HepG2 (cell line): ENCODE results near the gene EID1. TPM values are rescaled to one million over a fixed set of nuclear protein-coding genes. Genes with fewer than 3 reads are reported as not detected.

ENCODE experiments used
- ATAC-seq: fragments of 200-7000 bp; cut with Tn5 transposase; 3 replicates; pipeline ENCODE4 v1.9.1; 2020; ENCODE audit warnings: mild to moderate bottlenecking, moderate library complexity
- BruUV-seq: library from RNA; stranded (reverse); fragments of 400-500 nt; replicated peaks from 2 replicates; lab custom pipeline; 2021; lab: Mats Ljungman, UMichigan
- CTCF ChIA-PET: fragments of 300-600 bp; formaldehyde crosslinking; extraction: SDS; loops from one replicate; lab custom pipeline; 2021; ENCODE audit warnings: low total read pairs, inconsistent platforms, low intra/inter-chr PET ratio; lab: Yijun Ruan, JAX
- POLR2A ChIA-PET: fragments of 350-600 bp; sonication (Branson Sonifier 250); formaldehyde crosslinking; loops from one replicate; lab custom pipeline; 2020; ENCODE audit warnings: antibody characterized with exemption, inconsistent platforms; lab: Yijun Ruan, JAX
- DNase-seq: peaks from one replicate; pipeline ENCODE4 v3.0.0-alpha.2; 2015; ENCODE audit warnings: low spot score
- FAIRE-seq: peaks from 3 replicates; lab custom pipeline; 2011; peaks lifted over from hg19 to GRCh38; lab: Jason Lieb, UNC
- H2AFZ ChIP-seq: one replicate; pipeline ENCODE4 v1.6.1; 2011; ENCODE audit warnings: low read length, inconsistent platforms
- H3K27ac ChIP-seq: fragments of 300-600 bp; 3 replicates; pipeline ENCODE4 v1.8.0; 2011; ENCODE audit warnings: mixed run types, mild to moderate bottlenecking, mixed read lengths, low read length, inconsistent platforms; ENCODE audit not compliant: insufficient read depth; ENCODE audit errors: extremely low read length
- H3K27me3 ChIP-seq, 2 experiments: fragments of 200-600 bp in 1 of 2; 2 replicates in 1 of 2; 3 replicates in 1 of 2; pipeline versions ENCODE4 v1.6.0 to v1.8.0; 2011; ENCODE audit warnings: low read length in 2 of 2, mild to moderate bottlenecking in 2 of 2, moderate library complexity in 2 of 2, inconsistent platforms in 1 of 2; ENCODE audit not compliant: insufficient read depth in 2 of 2, control insufficient read depth in 1 of 2
- H3K36me3 ChIP-seq, 2 experiments: fragments of 200-600 bp in 1 of 2; replicated peaks in 1 of 2; 2 replicates in 1 of 2; 3 replicates in 1 of 2; pipeline versions ENCODE4 v1.5.1 to v1.8.0; 2011; ENCODE audit warnings: low read length in 2 of 2, inconsistent platforms in 1 of 2; ENCODE audit not compliant: insufficient read depth in 2 of 2, control insufficient read depth in 1 of 2
- H3K4me1 ChIP-seq: 2 replicates; pipeline ENCODE4 v1.5.1; 2012; ENCODE audit warnings: low read length, inconsistent platforms; ENCODE audit not compliant: insufficient read depth
- H3K4me2 ChIP-seq: 2 replicates; pipeline ENCODE4 v1.6.0; 2011; ENCODE audit warnings: low read depth, low read length, inconsistent platforms
- H3K4me3 ChIP-seq, 3 experiments: fragments of 200-600 bp in 1 of 3; sonication (generic), shearing (Covaris generic) in 1 of 3; replicated peaks in 1 of 3; 2 replicates each; pipeline ENCODE4 v1.5.1; 2011 to 2016; ENCODE audit warnings: low read length in 3 of 3, inconsistent platforms in 2 of 3, low read depth in 2 of 3, mild to moderate bottlenecking in 2 of 3, control low read depth in 1 of 3, mixed read lengths in 1 of 3; ENCODE audit not compliant: insufficient read depth in 1 of 3
- H3K79me2 ChIP-seq: one replicate; pipeline ENCODE4 v1.6.1; 2011; ENCODE audit warnings: low read length, inconsistent platforms; ENCODE audit not compliant: insufficient read depth
- H3K9ac ChIP-seq: 2 replicates; pipeline ENCODE4 v1.6.0; 2011; ENCODE audit warnings: mild to moderate bottlenecking, low read depth, low read length, inconsistent platforms; ENCODE audit not compliant: insufficient read depth
- H3K9me3 ChIP-seq: 2 replicates; pipeline ENCODE4 v1.5.1; 2012; ENCODE audit warnings: mild to moderate bottlenecking, low read length
- H4K20me1 ChIP-seq: 2 replicates; pipeline ENCODE4 v1.6.0; 2011; ENCODE audit warnings: inconsistent platforms, mild to moderate bottlenecking, low read length, moderate library complexity; ENCODE audit not compliant: insufficient read depth
- AHR ChIP-seq: IDR thresholded peaks from 2 replicates; pipeline ENCODE4 v1.6.1; 2018; ENCODE audit warnings: missing genetic modification reagents, missing compliant biosample characterization
- GATA4 ChIP-seq: sonication (generic); IDR thresholded peaks from 2 replicates; pipeline ENCODE4 v1.6.1; 2016; ENCODE audit warnings: antibody characterized with exemption, low read depth, borderline replicate concordance
- KAT2B ChIP-seq: fragments of 150-350 bp; IDR thresholded peaks from 2 replicates; pipeline ENCODE4 v1.6.1; 2014; ENCODE audit warnings: low read depth, low read length, borderline replicate concordance
- RFX5 ChIP-seq: IDR thresholded peaks from 2 replicates; pipeline ENCODE4 v1.6.1; 2011; ENCODE audit warnings: low read depth, low read length, improper control_type of control experiment
- SMC3 ChIP-seq: IDR thresholded peaks from 2 replicates; pipeline ENCODE4 v1.6.1; 2011; ENCODE audit warnings: low read length, improper control_type of control experiment
- THAP11 ChIP-seq: IDR thresholded peaks from 2 replicates; pipeline ENCODE4 v1.6.1; 2016; ENCODE audit warnings: missing biosample characterization, missing genetic modification reagents
- TRIM24 ChIP-seq: sonication (generic); formaldehyde crosslinking; IDR thresholded peaks from 2 replicates; pipeline ENCODE4 v1.8.0; 2022; ENCODE audit warnings: mild to moderate bottlenecking, missing genetic modification reagents
- ZBTB3 ChIP-seq: sonication (generic); formaldehyde crosslinking; IDR thresholded peaks from 2 replicates; pipeline ENCODE4 v1.4.0; 2020; ENCODE audit warnings: low read depth, mild to moderate bottlenecking, moderate library complexity, missing genetic modification reagents, borderline replicate concordance
- ZNF660 ChIP-seq: sonication (generic); formaldehyde crosslinking; IDR thresholded peaks from 2 replicates; pipeline ENCODE4 v1.5.1; 2020; ENCODE audit warnings: mild to moderate bottlenecking, low read depth, missing genetic modification reagents, borderline replicate concordance
- ZNF879 ChIP-seq: sonication (generic); formaldehyde crosslinking; IDR thresholded peaks from 2 replicates; pipeline ENCODE4 v1.8.1; 2023; ENCODE audit warnings: missing genetic modification reagents
- ZNF883 ChIP-seq: sonication (generic); formaldehyde crosslinking; IDR thresholded peaks from 2 replicates; pipeline ENCODE4 v1.5.1; 2020; ENCODE audit warnings: mild to moderate bottlenecking, missing genetic modification reagents; ENCODE audit errors: not compliant biosample characterization
- WGBS: methylation state at CpG from one replicate; pipeline ENCODE4 v1.1.6; 2017; ENCODE audit warnings: low lambda C conversion rate; 5-methylcytosine and 5-hydroxymethylcytosine counted together
- in situ Hi-C: cut with HindIII; loops from 2 replicates; pipeline ENCODE4 v1.10.0; 2017; ENCODE audit warnings: low pct_unique_long_range_greater_than_20kb; ENCODE audit not compliant: extremely low pct_ligation_motif_present
- intact Hi-C: fragments of 100-400 bp; cut with micrococcal nuclease; formaldehyde crosslinking; loops from one replicate; pipeline ENCODE4 v1.10.0; 2022; ENCODE audit not compliant: unreplicated experiment
- polyA plus RNA-seq, 8 experiments: library from polyadenylated mRNA; depleted of rRNA in 3 of 8; stranded (reverse) in 7 of 8; unstranded in 1 of 8; fragments of >200 nt; fragmentation: Illumina TruSeq in 4 of 8; extraction: Trizol in 4 of 8; gene quantifications; 2 replicates each; pipeline versions ENCODE4 v1.2.1 to v1.2.3, GENCODE V29; 2011 to 2016; ENCODE audit warnings: low read depth in 4 of 8, missing spikeins in 1 of 8, mixed read lengths in 1 of 8; ENCODE audit not compliant: insufficient read depth in 1 of 8
- total RNA-seq, 5 experiments: library from RNA; depleted of rRNA; stranded (reverse); fragments of >200 nt; fragmentation: Illumina TruSeq; extraction: Trizol; gene quantifications; 2 replicates each; pipeline ENCODE4 v1.2.3, GENCODE V29; 2016; ENCODE audit warnings: low read depth in 1 of 5
- TF ChIP-seq, protein P1 (sequence below): sonication (generic); formaldehyde crosslinking; IDR thresholded peaks from 2 replicates; pipeline ENCODE4 v1.4.0; 2020; ENCODE audit warnings: low read depth, missing genetic modification reagents
- TF ChIP-seq, protein P2 (sequence below): sonication (generic); formaldehyde crosslinking; IDR thresholded peaks from 2 replicates; pipeline ENCODE4 v1.5.0; 2020; ENCODE audit warnings: missing genetic modification reagents

Gene EID1
- total and polyA plus RNA-seq, 2 of the 13 experiments (the other 11 are each of a cell fraction or from before 2014, with no cell fraction given): 2.2 to 5.4 TPM

DNA sequence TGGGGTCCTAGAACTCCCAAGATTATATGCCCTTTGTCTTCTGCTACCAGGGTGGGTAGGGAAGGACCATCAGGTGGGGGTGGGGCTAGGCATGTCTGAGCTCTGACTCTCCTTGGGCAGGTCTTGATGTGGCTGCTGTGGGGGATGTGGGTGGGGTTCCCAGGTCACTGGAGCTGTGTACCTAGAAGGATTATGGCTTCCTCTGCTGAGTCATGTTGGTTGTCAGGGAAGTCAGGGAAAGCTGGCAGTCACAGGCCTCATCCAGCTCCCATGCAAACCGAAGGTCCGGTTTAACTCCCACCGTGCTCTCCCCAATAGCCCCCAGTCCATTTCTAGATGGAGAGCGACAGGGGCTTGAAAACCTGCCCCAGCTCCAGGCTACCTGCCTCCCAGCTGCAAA is 35.2 kb downstream of the EID1 start:
- ATAC-seq: no peak
- no peak overlapping the region for H2AFZ ChIP-seq
- intact Hi-C loops (no loop called here), in situ Hi-C loops (no loop called here)
- H3K27ac ChIP-seq: no peak overlapping the region
- H4K20me1 ChIP-seq: no peaks in the 10 kb centered on the region
- POLR2A ChIA-PET: no interaction called here
- no peaks in the 10 kb centered on the region for H3K79me2 ChIP-seq
- CTCF ChIA-PET: no interaction called here
- no peak for FAIRE-seq
- no peaks in the 10 kb centered on the region for H3K27me3 ChIP-seq
- no peaks in the 10 kb centered on the region for H3K4me1 ChIP-seq
- H3K9me3 ChIP-seq: no peaks in the 10 kb centered on the region
- H3K9ac ChIP-seq: no peak overlapping the region
- no peak for TF ChIP-seq KAT2B
- no peak for TF ChIP-seq THAP11 (CRISPR knock-in tag)
- TF ChIP-seq AHR (CRISPR knock-in tag): no peak
- no peak for TF ChIP-seq ZNF660 (CRISPR knock-in tag)
- TF ChIP-seq, protein P1, sequence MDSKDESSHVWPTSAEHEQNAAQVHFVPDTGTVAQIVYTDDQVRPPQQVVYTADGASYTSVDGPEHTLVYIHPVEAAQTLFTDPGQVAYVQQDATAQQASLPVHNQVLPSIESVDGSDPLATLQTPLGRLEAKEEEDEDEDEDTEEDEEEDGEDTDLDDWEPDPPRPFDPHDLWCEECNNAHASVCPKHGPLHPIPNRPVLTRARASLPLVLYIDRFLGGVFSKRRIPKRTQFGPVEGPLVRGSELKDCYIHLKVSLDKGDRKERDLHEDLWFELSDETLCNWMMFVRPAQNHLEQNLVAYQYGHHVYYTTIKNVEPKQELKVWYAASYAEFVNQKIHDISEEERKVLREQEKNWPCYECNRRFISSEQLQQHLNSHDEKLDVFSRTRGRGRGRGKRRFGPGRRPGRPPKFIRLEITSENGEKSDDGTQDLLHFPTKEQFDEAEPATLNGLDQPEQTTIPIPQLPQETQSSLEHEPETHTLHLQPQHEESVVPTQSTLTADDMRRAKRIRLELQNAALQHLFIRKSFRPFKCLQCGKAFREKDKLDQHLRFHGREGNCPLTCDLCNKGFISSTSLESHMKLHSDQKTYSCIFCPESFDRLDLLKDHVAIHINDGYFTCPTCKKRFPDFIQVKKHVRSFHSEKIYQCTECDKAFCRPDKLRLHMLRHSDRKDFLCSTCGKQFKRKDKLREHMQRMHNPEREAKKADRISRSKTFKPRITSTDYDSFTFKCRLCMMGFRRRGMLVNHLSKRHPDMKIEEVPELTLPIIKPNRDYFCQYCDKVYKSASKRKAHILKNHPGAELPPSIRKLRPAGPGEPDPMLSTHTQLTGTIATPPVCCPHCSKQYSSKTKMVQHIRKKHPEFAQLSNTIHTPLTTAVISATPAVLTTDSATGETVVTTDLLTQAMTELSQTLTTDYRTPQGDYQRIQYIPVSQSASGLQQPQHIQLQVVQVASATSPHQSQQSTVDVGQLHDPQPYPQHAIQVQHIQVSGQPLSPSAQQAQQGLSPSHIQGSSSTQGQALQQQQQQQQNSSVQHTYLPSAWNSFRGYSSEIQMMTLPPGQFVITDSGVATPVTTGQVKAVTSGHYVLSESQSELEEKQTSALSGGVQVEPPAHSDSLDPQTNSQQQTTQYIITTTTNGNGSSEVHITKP: no peak
- no peak for TF ChIP-seq GATA4
- TF ChIP-seq RFX5: no peak
- TF ChIP-seq, protein P2, sequence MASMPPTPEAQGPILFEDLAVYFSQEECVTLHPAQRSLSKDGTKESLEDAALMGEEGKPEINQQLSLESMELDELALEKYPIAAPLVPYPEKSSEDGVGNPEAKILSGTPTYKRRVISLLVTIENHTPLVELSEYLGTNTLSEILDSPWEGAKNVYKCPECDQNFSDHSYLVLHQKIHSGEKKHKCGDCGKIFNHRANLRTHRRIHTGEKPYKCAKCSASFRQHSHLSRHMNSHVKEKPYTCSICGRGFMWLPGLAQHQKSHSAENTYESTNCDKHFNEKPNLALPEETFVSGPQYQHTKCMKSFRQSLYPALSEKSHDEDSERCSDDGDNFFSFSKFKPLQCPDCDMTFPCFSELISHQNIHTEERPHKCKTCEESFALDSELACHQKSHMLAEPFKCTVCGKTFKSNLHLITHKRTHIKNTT (CRISPR knock-in tag): no peak
- TF ChIP-seq ZBTB3: no peak
- no peak for TF ChIP-seq ZNF879
- TF ChIP-seq SMC3: no peak
- no peak for TF ChIP-seq ZNF883
- TF ChIP-seq TRIM24 (CRISPR knock-in tag): no peak
- H3K4me2 ChIP-seq: no peak overlapping the region
- WGBS: 79% methylated on average over 3 of the region's 4 CpGs
- no peaks in the 10 kb centered on the region for H3K36me3 ChIP-seq
- DNase-seq: no peak
- no TSS peak for BruUV-seq
- H3K4me3 ChIP-seq: no peak overlapping the region
